Liver (tissue), 3 donors: ENCODE data around the gene SATB2.

Experiments used
- CTCF ChIP-seq: fragments of 150-350 bp; IDR thresholded peaks from 2 replicates; pipeline ENCODE4 v1.5.1; 2017; ENCODE audit warnings: improper control_type of control experiment, low read depth, low read length; ENCODE audit not compliant: missing input control
- GABPA ChIP-seq, 2 donors: IDR thresholded peaks in 1 of 2; conservative IDR thresholded peaks in 1 of 2; 2 replicates each; pipeline ENCODE4 v1.6.1; 2016; ENCODE audit warnings: antibody characterized with exemption in 2 of 2, mild to moderate bottlenecking in 1 of 2, moderate library complexity in 1 of 2
- donor health status: healthy.
- donor health status: healthy.

GRCh38 chr2:199329466-199329865, 128.3 kb downstream of the SATB2 start:
- TF ChIP-seq CTCF: no peak
- TF ChIP-seq GABPA (IDR thresholded peaks at IDR 0.05 in 1 of 2, conservative IDR thresholded peaks at IDR 0.05 in 1 of 2): no peak
